ENCODE measurements around the gene TSR3. TPM values are rescaled to one million over a fixed set of nuclear protein-coding genes. Genes with fewer than 3 reads are reported as not detected.

Gene TSR3
- total and polyA plus RNA-seq, 4 donors, result 32.1 to 88.0 (median 52.9) TPM

GRCh38 chr16:1318268-1318545, 33.5 kb downstream of the TSR3 start:
- 80 to 81% methylated on average over 9 of the region's 9 CpGs for WGBS, 2 donors
- Histone ChIP-seq H3K4me1 (ENCODE audit: control insufficient read depth in 1 of 2, insufficient read depth in 2 of 2, low read length in 2 of 2) (no peaks in the 10 kb centered on the region), H3K4me3 (ENCODE audit: low read length in 2 of 2) (no peak overlapping the region), H3K27ac (ENCODE audit: low read depth in 1 of 2, low read length in 2 of 2) (no peak overlapping the region), H3K36me3 (ENCODE audit: control insufficient read depth in 1 of 2, insufficient read depth in 2 of 2, low read length in 1 of 2) (peaks cover 0 to 15% of the 10 kb centered on the region in 2 donors), H3K27me3 (ENCODE audit: control insufficient read depth in 1 of 2, insufficient read depth in 2 of 2, low read length in 1 of 2) (no peaks in the 10 kb centered on the region), H3K9me3 (ENCODE audit: control insufficient read depth, low read length) (no peaks in the 10 kb centered on the region)
- intact Hi-C loops (cut with DNase I), result no loop called here
- ATAC-seq (ENCODE audit: low FRiP score) (no peak), DNase-seq (no peak)

GRCh38 chr16:1317479-1318267, 34.0 kb downstream of the TSR3 start:
- no peak overlapping the region for H3K27ac ChIP-seq (ENCODE audit: low read depth in 1 of 2, low read length in 2 of 2)
- peaks cover 0 to 15% of the 10 kb centered on the region in 2 donors for H3K36me3 ChIP-seq (ENCODE audit: control insufficient read depth in 1 of 2, insufficient read depth in 2 of 2, low read length in 1 of 2)
- 89 to 91% methylated on average over 32 of the region's 32 CpGs for WGBS, 2 donors
- H3K4me1 ChIP-seq (ENCODE audit: control insufficient read depth in 1 of 2, insufficient read depth in 2 of 2, low read length in 2 of 2), result no peaks in the 10 kb centered on the region
- H3K4me3 ChIP-seq (ENCODE audit: low read length in 2 of 2), result no peak overlapping the region
- ATAC-seq (ENCODE audit: low FRiP score) (no peak), DNase-seq (no peak)
- no peaks in the 10 kb centered on the region for H3K27me3 ChIP-seq (ENCODE audit: control insufficient read depth in 1 of 2, insufficient read depth in 2 of 2, low read length in 1 of 2)
- no peaks in the 10 kb centered on the region for H3K9me3 ChIP-seq (ENCODE audit: control insufficient read depth, low read length)
- intact Hi-C loops (cut with DNase I), result no loop called here

- H3K27ac ChIP-seq (ENCODE audit: low read depth in 1 of 2, low read length in 2 of 2), result no peak overlapping the region
- no peak overlapping the region for H3K4me3 ChIP-seq (ENCODE audit: low read length in 2 of 2)
- intact Hi-C loops (cut with DNase I), result no loop called here
- DNase-seq (no peak), ATAC-seq (ENCODE audit: low FRiP score) (no peak)
- H3K27me3 ChIP-seq (ENCODE audit: control insufficient read depth in 1 of 2, insufficient read depth in 2 of 2, low read length in 1 of 2), result no peaks in the 10 kb centered on the region
- H3K9me3 ChIP-seq (ENCODE audit: control insufficient read depth, low read length), result no peaks in the 10 kb centered on the region
- peaks cover 0 to 15% of the 10 kb centered on the region in 2 donors for H3K36me3 ChIP-seq (ENCODE audit: control insufficient read depth in 1 of 2, insufficient read depth in 2 of 2, low read length in 1 of 2)
- H3K4me1 ChIP-seq (ENCODE audit: control insufficient read depth in 1 of 2, insufficient read depth in 2 of 2, low read length in 2 of 2), result no peaks in the 10 kb centered on the region
- WGBS, 2 donors, result 87 to 90% methylated on average over 14 of the region's 14 CpGs
Observed at GRCh38 chr16:1316033-1316405, 35.7 kb downstream of the TSR3 start.

- Histone ChIP-seq H3K27ac (ENCODE audit: low read depth in 1 of 2, low read length in 2 of 2) (no peak overlapping the region), H3K4me3 (ENCODE audit: low read length in 2 of 2) (no peak overlapping the region), H3K9me3 (ENCODE audit: control insufficient read depth, low read length) (no peaks in the 10 kb centered on the region), H3K4me1 (ENCODE audit: control insufficient read depth in 1 of 2, insufficient read depth in 2 of 2, low read length in 2 of 2) (peaks cover 0 to 2% of the 10 kb centered on the region in 2 donors), H3K27me3 (ENCODE audit: control insufficient read depth in 1 of 2, insufficient read depth in 2 of 2, low read length in 1 of 2) (no peaks in the 10 kb centered on the region), H3K36me3 (ENCODE audit: control insufficient read depth in 1 of 2, insufficient read depth in 2 of 2, low read length in 1 of 2) (peaks cover 0 to 12% of the 10 kb centered on the region in 2 donors)
- intact Hi-C loops (cut with DNase I), result no loop called here
- WGBS, 2 donors, result 83 to 84% methylated on average over 45 to 46 of the region's 46 CpGs
- no peak for ATAC-seq (ENCODE audit: low FRiP score)
- no peak for DNase-seq
Observed at GRCh38 chr16:1315081-1316032, 36.3 kb downstream of the TSR3 start.

GRCh38 chr16:1314399-1315068, 37.1 kb downstream of the TSR3 start:
- H3K4me1 ChIP-seq (ENCODE audit: control insufficient read depth in 1 of 2, insufficient read depth in 2 of 2, low read length in 2 of 2), result peaks cover 0 to 2% of the 10 kb centered on the region in 2 donors
- no peak overlapping the region for H3K27ac ChIP-seq (ENCODE audit: low read depth in 1 of 2, low read length in 2 of 2)
- no peak for DNase-seq
- no peaks in the 10 kb centered on the region for H3K27me3 ChIP-seq (ENCODE audit: control insufficient read depth in 1 of 2, insufficient read depth in 2 of 2, low read length in 1 of 2)
- intact Hi-C loops (cut with DNase I), result no loop called here
- peaks cover 0 to 11% of the 10 kb centered on the region in 2 donors for H3K36me3 ChIP-seq (ENCODE audit: control insufficient read depth in 1 of 2, insufficient read depth in 2 of 2, low read length in 1 of 2)
- WGBS, 2 donors, result 87 to 89% methylated on average over 28 of the region's 28 CpGs
- no peak for ATAC-seq (ENCODE audit: low FRiP score)
- no peak overlapping the region for H3K4me3 ChIP-seq (ENCODE audit: low read length in 2 of 2)
- H3K9me3 ChIP-seq (ENCODE audit: control insufficient read depth, low read length), result no peaks in the 10 kb centered on the region

GRCh38 chr16:1313721-1314369, 37.8 kb downstream of the TSR3 start:
- no peak overlapping the region for H3K4me3 ChIP-seq (ENCODE audit: low read length in 2 of 2)
- no peak overlapping the region for H3K27ac ChIP-seq (ENCODE audit: low read depth in 1 of 2, low read length in 2 of 2)
- peak in 1 of 2 donors; percentile 75 for DNase-seq
- WGBS, 2 donors, result 89 to 90% methylated on average over 37 to 38 of the region's 38 CpGs
- ATAC-seq (ENCODE audit: low FRiP score), result no peak
- no peaks in the 10 kb centered on the region for H3K9me3 ChIP-seq (ENCODE audit: control insufficient read depth, low read length)
- intact Hi-C loops (cut with DNase I), result no loop called here
- H3K36me3 ChIP-seq (ENCODE audit: control insufficient read depth in 1 of 2, insufficient read depth in 2 of 2, low read length in 1 of 2), result peaks cover 0 to 8% of the 10 kb centered on the region in 2 donors
- no peaks in the 10 kb centered on the region for H3K27me3 ChIP-seq (ENCODE audit: control insufficient read depth in 1 of 2, insufficient read depth in 2 of 2, low read length in 1 of 2)
- peaks cover 0 to 2% of the 10 kb centered on the region in 2 donors for H3K4me1 ChIP-seq (ENCODE audit: control insufficient read depth in 1 of 2, insufficient read depth in 2 of 2, low read length in 2 of 2)

GRCh38 chr16:1312903-1313302, 38.8 kb downstream of the TSR3 start:
- ATAC-seq (ENCODE audit: low FRiP score), result no peak
- Histone ChIP-seq H3K4me3 (ENCODE audit: low read length in 2 of 2) (no peak overlapping the region), H3K9me3 (ENCODE audit: control insufficient read depth, low read length) (no peaks in the 10 kb centered on the region), H3K36me3 (ENCODE audit: control insufficient read depth in 1 of 2, insufficient read depth in 2 of 2, low read length in 1 of 2) (peaks cover 0 to 3% of the 10 kb centered on the region in 2 donors), H3K4me1 (ENCODE audit: control insufficient read depth in 1 of 2, insufficient read depth in 2 of 2, low read length in 2 of 2) (peaks cover 0 to 2% of the 10 kb centered on the region in 2 donors), H3K27ac (ENCODE audit: low read depth in 1 of 2, low read length in 2 of 2) (no peak overlapping the region), H3K27me3 (ENCODE audit: control insufficient read depth in 1 of 2, insufficient read depth in 2 of 2, low read length in 1 of 2) (no peaks in the 10 kb centered on the region)
- 87 to 90% methylated on average over 15 of the region's 15 CpGs for WGBS, 2 donors
- no peak for DNase-seq
- intact Hi-C loops (cut with DNase I), result no loop called here

GRCh38 chr16:1312467-1312816, 39.2 kb downstream of the TSR3 start:
- Histone ChIP-seq H3K27me3 (ENCODE audit: control insufficient read depth in 1 of 2, insufficient read depth in 2 of 2, low read length in 1 of 2) (no peaks in the 10 kb centered on the region), H3K4me3 (ENCODE audit: low read length in 2 of 2) (no peak overlapping the region), H3K36me3 (ENCODE audit: control insufficient read depth in 1 of 2, insufficient read depth in 2 of 2, low read length in 1 of 2) (peaks cover 0 to 2% of the 10 kb centered on the region in 2 donors), H3K4me1 (ENCODE audit: control insufficient read depth in 1 of 2, insufficient read depth in 2 of 2, low read length in 2 of 2) (peaks cover 0 to 2% of the 10 kb centered on the region in 2 donors), H3K27ac (ENCODE audit: low read depth in 1 of 2, low read length in 2 of 2) (no peak overlapping the region), H3K9me3 (ENCODE audit: control insufficient read depth, low read length) (no peaks in the 10 kb centered on the region)
- peak in 1 of 2 donors; percentile 77 for DNase-seq
- no peak for ATAC-seq (ENCODE audit: low FRiP score)
- intact Hi-C loops (cut with DNase I), result no loop called here
- 81 to 83% methylated on average over 16 of the region's 16 CpGs for WGBS, 2 donors
